Endothelial cell of umbilical vein (primary cell): ENCODE measurements around the gene PIWIL4. TPM values are rescaled to one million over a fixed set of nuclear protein-coding genes. Genes with fewer than 3 reads are reported as not detected.

Experiments
- BruUV-seq: library from RNA; stranded (reverse); fragments of 400-500 nt; replicated peaks from 2 replicates; lab custom pipeline; 2021; lab: Mats Ljungman, UMichigan
- CTCF ChIA-PET: fragments of 300-600, 350-600 bp; sonication (Branson Sonifier 250); formaldehyde crosslinking; loops from one replicate; lab custom pipeline; 2021; ENCODE audit warnings: antibody characterized with exemption, inconsistent platforms; lab: Charles Lee
- POLR2A ChIA-PET: fragments of 300-600, 350-600 bp; sonication (Branson Sonifier 250); formaldehyde crosslinking; loops from one replicate; lab custom pipeline; 2021; ENCODE audit warnings: antibody characterized with exemption, inconsistent platforms; lab: Charles Lee
- DNase-seq: peaks from one replicate; pipeline ENCODE4 v3.0.0-alpha.2; 2011; ENCODE audit warnings: low read depth, low spot score
- FAIRE-seq: peaks from 2 replicates; lab custom pipeline; 2011; peaks lifted over from hg19 to GRCh38; lab: Jason Lieb, UNC
- H2AFZ ChIP-seq: 2 replicates; pipeline ENCODE4 v1.6.0; 2012; ENCODE audit warnings: low read depth, low read length, control low read depth, inconsistent platforms
- H3K27ac ChIP-seq: 2 replicates; pipeline ENCODE4 v1.5.1; 2011; ENCODE audit warnings: low read depth, mild to moderate bottlenecking, control low read depth, low read length, moderate library complexity; ENCODE audit not compliant: insufficient read depth
- H3K27me3 ChIP-seq, 2 experiments: 2 replicates each; pipeline versions ENCODE4 v1.6.0 to v1.6.1; 2011; ENCODE audit warnings: low read length in 2 of 2, mixed read lengths in 1 of 2; ENCODE audit not compliant: control insufficient read depth in 2 of 2, insufficient read depth in 2 of 2
- H3K36me3 ChIP-seq, 2 experiments: 2 replicates in 1 of 2; 3 replicates in 1 of 2; pipeline ENCODE4 v1.5.1; 2011; ENCODE audit warnings: low read length in 2 of 2, mild to moderate bottlenecking in 1 of 2, moderate library complexity in 1 of 2; ENCODE audit not compliant: control insufficient read depth in 2 of 2, insufficient read depth in 2 of 2; ENCODE audit errors: extremely low read depth in 1 of 2
- H3K4me1 ChIP-seq: 3 replicates; pipeline ENCODE4 v1.5.1; 2011; ENCODE audit warnings: mild to moderate bottlenecking, low read length; ENCODE audit not compliant: control insufficient read depth, insufficient read depth; ENCODE audit errors: extremely low read depth
- H3K4me2 ChIP-seq: 2 replicates; pipeline ENCODE4 v1.6.1; 2011; ENCODE audit warnings: low read length, control low read depth, mixed read lengths; ENCODE audit not compliant: insufficient read depth
- H3K4me3 ChIP-seq, 3 experiments: fragments of 200-600 bp in 1 of 3; sonication (generic), shearing (Covaris generic) in 1 of 3; replicated peaks in 1 of 3; 2 replicates each; pipeline ENCODE4 v1.5.1; 2011 to 2016; ENCODE audit warnings: control low read depth in 3 of 3, low read length in 3 of 3, mild to moderate bottlenecking in 2 of 3, inconsistent platforms in 1 of 3, low read depth in 1 of 3, moderate library complexity in 1 of 3; ENCODE audit not compliant: insufficient read depth in 1 of 3
- H3K79me2 ChIP-seq: 2 replicates; pipeline ENCODE4 v1.6.0; 2012; ENCODE audit warnings: low read length, inconsistent platforms; ENCODE audit not compliant: control insufficient read depth, insufficient read depth
- H3K9ac ChIP-seq: replicated peaks from 2 replicates; pipeline ENCODE3; 2011; ENCODE audit warnings: low read length, control low read depth; ENCODE audit not compliant: insufficient read depth; ENCODE audit errors: extremely low read depth
- H3K9me1 ChIP-seq: replicated peaks from 3 replicates; pipeline ENCODE4 v1.6.0; 2011; ENCODE audit warnings: mild to moderate bottlenecking, low read length; ENCODE audit not compliant: control insufficient read depth, insufficient read depth; ENCODE audit errors: extremely low read depth
- H3K9me3 ChIP-seq: replicated peaks from 2 replicates; pipeline ENCODE4 v1.5.1; 2012; ENCODE audit warnings: low read length, inconsistent platforms; ENCODE audit not compliant: control insufficient read depth, insufficient read depth
- H4K20me1 ChIP-seq: replicated peaks from 2 replicates; pipeline ENCODE3; 2011; ENCODE audit warnings: mild to moderate bottlenecking, low read length; ENCODE audit not compliant: control insufficient read depth, insufficient read depth; ENCODE audit errors: extremely low read depth
- GATA2 ChIP-seq: IDR thresholded peaks from 2 replicates; pipeline ENCODE4 v1.7.0; 2011; ENCODE audit warnings: low read depth, mild to moderate bottlenecking, moderate library complexity, mixed read lengths, low read length; ENCODE audit not compliant: insufficient read length, insufficient read depth
- JUN ChIP-seq: IDR thresholded peaks from 2 replicates; pipeline ENCODE4 v1.6.1; 2011; ENCODE audit warnings: borderline replicate concordance, low read depth; ENCODE audit not compliant: insufficient read length, insufficient read depth
- MYC ChIP-seq: IDR thresholded peaks from one replicate; pipeline ENCODE4 v1.6.1; 2011; ENCODE audit warnings: mild to moderate bottlenecking, low read depth, low read length
- POLR2A ChIP-seq: IDR thresholded peaks from 2 replicates; pipeline ENCODE4 v1.6.1; 2012; ENCODE audit warnings: low read depth, mild to moderate bottlenecking, control low read depth, low read length
- POLR2AphosphoS5 ChIP-seq: IDR thresholded peaks from 2 replicates; pipeline ENCODE4 v1.6.1; 2012; ENCODE audit warnings: low read depth, mild to moderate bottlenecking, control low read depth, low read length, moderate library complexity; ENCODE audit not compliant: insufficient read depth
- dilution Hi-C: fragments of 300-500 bp; cut with MboI; formaldehyde crosslinking; loops from one replicate; pipeline ENCODE4 v1.15.0; 2019; ENCODE audit warnings: low sequenced_read_pairs; ENCODE audit not compliant: extremely low pct_ligation_motif_present
- intact Hi-C: fragments of 100-400 bp; cut with micrococcal nuclease; formaldehyde crosslinking; loops from one replicate; pipeline ENCODE4 v1.10.0; 2022
- polyA plus RNA-seq, 4 experiments: library from polyadenylated mRNA; depleted of rRNA in 3 of 4; stranded (reverse) in 3 of 4; unstranded in 1 of 4; fragments of >200 nt; gene quantifications; 2 replicates each; pipeline versions ENCODE4 v1.2.1 to v1.2.3, GENCODE V29; 2011 to 2012; ENCODE audit warnings: missing spikeins in 1 of 4
- total RNA-seq: library from RNA; stranded (reverse); gene quantifications from 2 replicates; pipeline ENCODE4 v1.2.3, GENCODE V29; 2021
- TF ChIP-seq, protein P1 (sequence below): IDR thresholded peaks from 2 replicates; pipeline ENCODE4 v1.6.1; 2011; ENCODE audit not compliant: insufficient read depth, insufficient read length

PIWIL4 gene
- total and polyA plus RNA-seq, 2 donors (not counting 3 experiments of a cell fraction or from before 2014, with no cell fraction given): 0.55 to 0.64 TPM

DNA sequence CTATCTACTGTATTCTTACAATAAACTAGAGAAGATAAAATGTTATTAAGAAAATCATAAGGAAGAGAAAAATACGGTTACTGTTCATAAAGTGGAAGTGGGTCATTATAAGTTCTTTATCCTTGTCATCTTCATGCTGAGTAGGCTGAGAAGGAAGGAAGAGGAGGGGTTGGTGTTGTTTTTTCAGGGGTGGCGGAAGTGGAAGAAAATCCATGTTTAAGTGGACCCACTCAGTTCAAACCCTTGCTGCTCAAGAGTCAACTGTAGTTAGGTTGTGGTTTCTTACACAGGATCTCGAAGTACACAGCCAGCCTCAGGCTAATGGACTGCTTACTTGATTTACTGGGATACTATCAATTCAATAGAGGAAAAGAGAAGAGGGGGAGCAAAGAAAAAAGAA is 63.1 kb downstream of the PIWIL4 start:
- intact Hi-C loops: no loop called here
- no peak overlapping the region for H3K9ac ChIP-seq
- no peak overlapping the region for H3K4me3 ChIP-seq
- peak overlapping the region; percentile 55 for H3K4me2 ChIP-seq
- no peaks in the 10 kb centered on the region for H3K79me2 ChIP-seq
- H3K27me3 ChIP-seq: no peaks in the 10 kb centered on the region
- no peaks in the 10 kb centered on the region for H3K36me3 ChIP-seq
- TF ChIP-seq POLR2AphosphoS5: no peak
- no peak for TF ChIP-seq POLR2A
- TF ChIP-seq GATA2: no peak
- TF ChIP-seq, protein P1, sequence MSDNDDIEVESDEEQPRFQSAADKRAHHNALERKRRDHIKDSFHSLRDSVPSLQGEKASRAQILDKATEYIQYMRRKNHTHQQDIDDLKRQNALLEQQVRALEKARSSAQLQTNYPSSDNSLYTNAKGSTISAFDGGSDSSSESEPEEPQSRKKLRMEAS: no peak
- TF ChIP-seq JUN: no peak
- peaks cover 2% of the 10 kb centered on the region for H3K9me3 ChIP-seq
- FAIRE-seq (peak; percentile 15), DNase-seq (peak; percentile 15)
- H3K27ac ChIP-seq: no peak overlapping the region
- H2AFZ ChIP-seq: peak overlapping the region; percentile 66
- H3K4me1 ChIP-seq: peaks cover 5% of the 10 kb centered on the region
- H4K20me1 ChIP-seq: no peaks in the 10 kb centered on the region
- no TSS peak for BruUV-seq
- ChIA-PET POLR2A (no interaction called here), CTCF (interaction anchor here (0.7 to 1.8 kb wide), 4 partner anchors 9 to 338 kb away, joined by 3 to 4 read pairs (median 4); no protein-coding TSS in a partner anchor)
- H3K9me1 ChIP-seq: no peaks in the 10 kb centered on the region
- dilution Hi-C loops: no loop called here

GRCh38 chr11:94632356-94632755 is 65.2 kb downstream of the PIWIL4 start:
- Histone ChIP-seq H3K36me3 (no peaks in the 10 kb centered on the region), H3K9ac (no peak overlapping the region), H3K4me3 (no peak overlapping the region), H2AFZ (no peak overlapping the region), H3K4me2 (no peak overlapping the region), H3K27me3 (no peaks in the 10 kb centered on the region), H3K9me1 (no peaks in the 10 kb centered on the region), H3K9me3 (no peaks in the 10 kb centered on the region), H4K20me1 (no peaks in the 10 kb centered on the region), H3K4me1 (peaks cover 5% of the 10 kb centered on the region), H3K27ac (no peak overlapping the region), H3K79me2 (no peaks in the 10 kb centered on the region)
- CTCF ChIA-PET: no interaction called here
- no TSS peak for BruUV-seq
- dilution Hi-C loops: no loop called here
- FAIRE-seq (no peak), DNase-seq (no peak)
- POLR2A ChIA-PET: no interaction called here
- no peak for TF ChIP-seq MYC
- intact Hi-C loops: no loop called here
